K562 (cell line): ENCODE results near the gene INTS13. TPM values are rescaled to one million over a fixed set of nuclear protein-coding genes. Genes with fewer than 3 reads are reported as not detected.

Source experiments
- NFATC3 ChIP-seq: fragments of 450-650 bp; IDR thresholded peaks from 2 replicates; pipeline ENCODE4 v1.6.1; 2017; ENCODE audit warnings: mild to moderate bottlenecking
- NRF1 ChIP-seq, 2 experiments: fragments of 450-650 bp; IDR thresholded peaks in 1 of 2; conservative IDR thresholded peaks in 1 of 2; 2 replicates each; pipeline ENCODE4 v1.6.1; 2014; ENCODE audit warnings: mild to moderate bottlenecking in 2 of 2
- POLR2AphosphoS2 ChIP-seq: IDR thresholded peaks from 2 replicates; pipeline ENCODE4 v1.6.1; 2012; ENCODE audit warnings: low read length, improper control_type of control experiment
- SREBF2 ChIP-seq: sonication (generic); formaldehyde crosslinking; IDR thresholded peaks from 2 replicates; pipeline ENCODE4 v1.4.0; 2020; ENCODE audit warnings: mild to moderate bottlenecking, missing genetic modification reagents
- U2AF1 ChIP-seq: fragments of 200-400 bp; formaldehyde crosslinking; optimal IDR thresholded peaks from 2 replicates; pipeline ENCODE3; 2017; ENCODE audit warnings: mild to moderate bottlenecking, low read depth, low read length, moderate library complexity
- ZBED1 ChIP-seq: IDR thresholded peaks from 2 replicates; pipeline ENCODE4 v1.6.1; 2014
- polyA plus RNA-seq, 8 experiments: library from polyadenylated mRNA; depleted of rRNA in 4 of 8; stranded (reverse) in 5 of 8; unstranded in 3 of 8; fragments of >200 nt; fragmentation: Nextera tagmentation in 2 of 8; fragmentation: Illumina TruSeq in 1 of 8; extraction: Ambion mirVana in 2 of 8; extraction: Trizol in 1 of 8; gene quantifications; 2 replicates each; pipeline versions ENCODE4 v1.2.1 to v1.2.3, GENCODE V29; 2011 to 2014; ENCODE audit warnings: inconsistent platforms in 1 of 8, missing spikeins in 1 of 8
- total RNA-seq, 7 experiments: library from RNA; depleted of rRNA in 6 of 7; stranded (reverse); fragments of >200 nt in 6 of 7; fragmentation: Illumina TruSeq in 2 of 7; extraction: Trizol in 2 of 7; gene quantifications; 2 replicates each; pipeline versions ENCODE4 v1.2.1 to v1.2.3, GENCODE V29; 2011 to 2021; ENCODE audit warnings: low replicate concordance in 1 of 7
- TF ChIP-seq, protein P1 (sequence below): fragments of 450-650 bp; IDR thresholded peaks from 2 replicates; pipeline ENCODE4 v1.6.1; 2016; ENCODE audit warnings: mild to moderate bottlenecking, moderate library complexity
- TF ChIP-seq, protein P2 (sequence below): fragments of 200-800 bp; sonication (Bioruptor generic); IDR thresholded peaks from 2 replicates; pipeline ENCODE4 v1.6.1; 2016; ENCODE audit warnings: missing genetic modification characterization, missing compliant biosample characterization
- TF ChIP-seq, protein P3 (sequence below), 2 experiments: fragments of 450-650 bp in 1 of 2; sonication (generic) in 1 of 2; formaldehyde crosslinking in 1 of 2; IDR thresholded peaks in 1 of 2; conservative IDR thresholded peaks in 1 of 2; 2 replicates each; pipeline versions ENCODE4 v1.6.1 to v1.8.1; 2016 to 2023; ENCODE audit warnings: mild to moderate bottlenecking in 2 of 2, moderate library complexity in 2 of 2, inconsistent platforms in 1 of 2, missing genetic modification reagents in 1 of 2

INTS13 gene
- total and polyA plus RNA-seq, 9 of the 15 experiments (the other 6 are each of a cell fraction or from before 2014, with no cell fraction given), result 48.3 to 91.8 (median 78.1) TPM

DNA sequence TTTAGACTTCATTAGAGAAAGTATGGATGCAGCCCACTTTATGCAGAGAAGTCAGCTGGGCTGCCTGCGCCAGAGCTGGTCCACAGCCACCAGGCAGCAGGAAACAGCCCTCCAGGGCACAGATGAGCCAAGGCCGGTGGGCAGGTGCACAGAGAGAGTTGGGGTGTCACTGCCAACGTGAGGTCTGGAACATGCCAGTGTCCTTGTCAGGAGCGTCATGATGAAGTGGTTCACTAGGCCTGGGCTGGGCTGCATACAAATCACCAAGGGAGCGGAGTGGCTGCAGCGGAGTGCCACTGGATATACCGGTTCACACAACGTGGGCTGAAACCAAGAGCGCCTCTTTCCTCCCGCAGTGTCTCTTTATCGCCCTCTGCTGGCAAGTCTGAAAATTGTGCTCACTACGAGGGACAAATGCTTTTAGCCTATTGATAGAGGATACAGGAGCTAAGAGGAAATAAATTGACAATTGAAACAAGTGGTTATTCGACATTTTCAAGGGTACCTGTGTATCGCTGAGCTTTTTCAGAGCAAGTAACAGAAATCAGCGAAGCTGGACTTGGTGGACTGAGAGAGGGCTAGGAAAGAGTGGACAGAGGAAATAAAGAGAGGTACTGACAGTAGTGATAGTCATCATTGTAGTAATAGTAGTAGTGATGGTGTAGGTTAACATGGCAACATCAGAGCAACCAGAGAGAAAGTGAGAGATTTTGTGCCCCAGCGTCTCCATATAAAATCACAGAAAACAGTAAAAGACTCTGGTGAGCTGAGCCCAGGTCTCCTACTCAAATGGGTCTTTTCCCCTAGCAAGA is 52.8 kb downstream of the INTS13 start (continued):
- TF ChIP-seq, protein P1, sequence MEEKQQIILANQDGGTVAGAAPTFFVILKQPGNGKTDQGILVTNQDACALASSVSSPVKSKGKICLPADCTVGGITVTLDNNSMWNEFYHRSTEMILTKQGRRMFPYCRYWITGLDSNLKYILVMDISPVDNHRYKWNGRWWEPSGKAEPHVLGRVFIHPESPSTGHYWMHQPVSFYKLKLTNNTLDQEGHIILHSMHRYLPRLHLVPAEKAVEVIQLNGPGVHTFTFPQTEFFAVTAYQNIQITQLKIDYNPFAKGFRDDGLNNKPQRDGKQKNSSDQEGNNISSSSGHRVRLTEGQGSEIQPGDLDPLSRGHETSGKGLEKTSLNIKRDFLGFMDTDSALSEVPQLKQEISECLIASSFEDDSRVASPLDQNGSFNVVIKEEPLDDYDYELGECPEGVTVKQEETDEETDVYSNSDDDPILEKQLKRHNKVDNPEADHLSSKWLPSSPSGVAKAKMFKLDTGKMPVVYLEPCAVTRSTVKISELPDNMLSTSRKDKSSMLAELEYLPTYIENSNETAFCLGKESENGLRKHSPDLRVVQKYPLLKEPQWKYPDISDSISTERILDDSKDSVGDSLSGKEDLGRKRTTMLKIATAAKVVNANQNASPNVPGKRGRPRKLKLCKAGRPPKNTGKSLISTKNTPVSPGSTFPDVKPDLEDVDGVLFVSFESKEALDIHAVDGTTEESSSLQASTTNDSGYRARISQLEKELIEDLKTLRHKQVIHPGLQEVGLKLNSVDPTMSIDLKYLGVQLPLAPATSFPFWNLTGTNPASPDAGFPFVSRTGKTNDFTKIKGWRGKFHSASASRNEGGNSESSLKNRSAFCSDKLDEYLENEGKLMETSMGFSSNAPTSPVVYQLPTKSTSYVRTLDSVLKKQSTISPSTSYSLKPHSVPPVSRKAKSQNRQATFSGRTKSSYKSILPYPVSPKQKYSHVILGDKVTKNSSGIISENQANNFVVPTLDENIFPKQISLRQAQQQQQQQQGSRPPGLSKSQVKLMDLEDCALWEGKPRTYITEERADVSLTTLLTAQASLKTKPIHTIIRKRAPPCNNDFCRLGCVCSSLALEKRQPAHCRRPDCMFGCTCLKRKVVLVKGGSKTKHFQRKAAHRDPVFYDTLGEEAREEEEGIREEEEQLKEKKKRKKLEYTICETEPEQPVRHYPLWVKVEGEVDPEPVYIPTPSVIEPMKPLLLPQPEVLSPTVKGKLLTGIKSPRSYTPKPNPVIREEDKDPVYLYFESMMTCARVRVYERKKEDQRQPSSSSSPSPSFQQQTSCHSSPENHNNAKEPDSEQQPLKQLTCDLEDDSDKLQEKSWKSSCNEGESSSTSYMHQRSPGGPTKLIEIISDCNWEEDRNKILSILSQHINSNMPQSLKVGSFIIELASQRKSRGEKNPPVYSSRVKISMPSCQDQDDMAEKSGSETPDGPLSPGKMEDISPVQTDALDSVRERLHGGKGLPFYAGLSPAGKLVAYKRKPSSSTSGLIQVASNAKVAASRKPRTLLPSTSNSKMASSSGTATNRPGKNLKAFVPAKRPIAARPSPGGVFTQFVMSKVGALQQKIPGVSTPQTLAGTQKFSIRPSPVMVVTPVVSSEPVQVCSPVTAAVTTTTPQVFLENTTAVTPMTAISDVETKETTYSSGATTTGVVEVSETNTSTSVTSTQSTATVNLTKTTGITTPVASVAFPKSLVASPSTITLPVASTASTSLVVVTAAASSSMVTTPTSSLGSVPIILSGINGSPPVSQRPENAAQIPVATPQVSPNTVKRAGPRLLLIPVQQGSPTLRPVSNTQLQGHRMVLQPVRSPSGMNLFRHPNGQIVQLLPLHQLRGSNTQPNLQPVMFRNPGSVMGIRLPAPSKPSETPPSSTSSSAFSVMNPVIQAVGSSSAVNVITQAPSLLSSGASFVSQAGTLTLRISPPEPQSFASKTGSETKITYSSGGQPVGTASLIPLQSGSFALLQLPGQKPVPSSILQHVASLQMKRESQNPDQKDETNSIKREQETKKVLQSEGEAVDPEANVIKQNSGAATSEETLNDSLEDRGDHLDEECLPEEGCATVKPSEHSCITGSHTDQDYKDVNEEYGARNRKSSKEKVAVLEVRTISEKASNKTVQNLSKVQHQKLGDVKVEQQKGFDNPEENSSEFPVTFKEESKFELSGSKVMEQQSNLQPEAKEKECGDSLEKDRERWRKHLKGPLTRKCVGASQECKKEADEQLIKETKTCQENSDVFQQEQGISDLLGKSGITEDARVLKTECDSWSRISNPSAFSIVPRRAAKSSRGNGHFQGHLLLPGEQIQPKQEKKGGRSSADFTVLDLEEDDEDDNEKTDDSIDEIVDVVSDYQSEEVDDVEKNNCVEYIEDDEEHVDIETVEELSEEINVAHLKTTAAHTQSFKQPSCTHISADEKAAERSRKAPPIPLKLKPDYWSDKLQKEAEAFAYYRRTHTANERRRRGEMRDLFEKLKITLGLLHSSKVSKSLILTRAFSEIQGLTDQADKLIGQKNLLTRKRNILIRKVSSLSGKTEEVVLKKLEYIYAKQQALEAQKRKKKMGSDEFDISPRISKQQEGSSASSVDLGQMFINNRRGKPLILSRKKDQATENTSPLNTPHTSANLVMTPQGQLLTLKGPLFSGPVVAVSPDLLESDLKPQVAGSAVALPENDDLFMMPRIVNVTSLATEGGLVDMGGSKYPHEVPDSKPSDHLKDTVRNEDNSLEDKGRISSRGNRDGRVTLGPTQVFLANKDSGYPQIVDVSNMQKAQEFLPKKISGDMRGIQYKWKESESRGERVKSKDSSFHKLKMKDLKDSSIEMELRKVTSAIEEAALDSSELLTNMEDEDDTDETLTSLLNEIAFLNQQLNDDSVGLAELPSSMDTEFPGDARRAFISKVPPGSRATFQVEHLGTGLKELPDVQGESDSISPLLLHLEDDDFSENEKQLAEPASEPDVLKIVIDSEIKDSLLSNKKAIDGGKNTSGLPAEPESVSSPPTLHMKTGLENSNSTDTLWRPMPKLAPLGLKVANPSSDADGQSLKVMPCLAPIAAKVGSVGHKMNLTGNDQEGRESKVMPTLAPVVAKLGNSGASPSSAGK, result no peak
- TF ChIP-seq NFATC3 (no peak), ZBED1 (no peak), POLR2AphosphoS2 (no peak), SREBF2 (CRISPR knock-in tag) (no peak), U2AF1 (no peak), NRF1 (conservative IDR thresholded peaks at IDR 0.05 in 1 of 2, IDR thresholded peaks at IDR 0.05 in 1 of 2) (0 out of 4 replicates have a peak, but pooled peaks of 1 of the 2 experiments have one; percentile 15)
- TF ChIP-seq, protein P2, sequence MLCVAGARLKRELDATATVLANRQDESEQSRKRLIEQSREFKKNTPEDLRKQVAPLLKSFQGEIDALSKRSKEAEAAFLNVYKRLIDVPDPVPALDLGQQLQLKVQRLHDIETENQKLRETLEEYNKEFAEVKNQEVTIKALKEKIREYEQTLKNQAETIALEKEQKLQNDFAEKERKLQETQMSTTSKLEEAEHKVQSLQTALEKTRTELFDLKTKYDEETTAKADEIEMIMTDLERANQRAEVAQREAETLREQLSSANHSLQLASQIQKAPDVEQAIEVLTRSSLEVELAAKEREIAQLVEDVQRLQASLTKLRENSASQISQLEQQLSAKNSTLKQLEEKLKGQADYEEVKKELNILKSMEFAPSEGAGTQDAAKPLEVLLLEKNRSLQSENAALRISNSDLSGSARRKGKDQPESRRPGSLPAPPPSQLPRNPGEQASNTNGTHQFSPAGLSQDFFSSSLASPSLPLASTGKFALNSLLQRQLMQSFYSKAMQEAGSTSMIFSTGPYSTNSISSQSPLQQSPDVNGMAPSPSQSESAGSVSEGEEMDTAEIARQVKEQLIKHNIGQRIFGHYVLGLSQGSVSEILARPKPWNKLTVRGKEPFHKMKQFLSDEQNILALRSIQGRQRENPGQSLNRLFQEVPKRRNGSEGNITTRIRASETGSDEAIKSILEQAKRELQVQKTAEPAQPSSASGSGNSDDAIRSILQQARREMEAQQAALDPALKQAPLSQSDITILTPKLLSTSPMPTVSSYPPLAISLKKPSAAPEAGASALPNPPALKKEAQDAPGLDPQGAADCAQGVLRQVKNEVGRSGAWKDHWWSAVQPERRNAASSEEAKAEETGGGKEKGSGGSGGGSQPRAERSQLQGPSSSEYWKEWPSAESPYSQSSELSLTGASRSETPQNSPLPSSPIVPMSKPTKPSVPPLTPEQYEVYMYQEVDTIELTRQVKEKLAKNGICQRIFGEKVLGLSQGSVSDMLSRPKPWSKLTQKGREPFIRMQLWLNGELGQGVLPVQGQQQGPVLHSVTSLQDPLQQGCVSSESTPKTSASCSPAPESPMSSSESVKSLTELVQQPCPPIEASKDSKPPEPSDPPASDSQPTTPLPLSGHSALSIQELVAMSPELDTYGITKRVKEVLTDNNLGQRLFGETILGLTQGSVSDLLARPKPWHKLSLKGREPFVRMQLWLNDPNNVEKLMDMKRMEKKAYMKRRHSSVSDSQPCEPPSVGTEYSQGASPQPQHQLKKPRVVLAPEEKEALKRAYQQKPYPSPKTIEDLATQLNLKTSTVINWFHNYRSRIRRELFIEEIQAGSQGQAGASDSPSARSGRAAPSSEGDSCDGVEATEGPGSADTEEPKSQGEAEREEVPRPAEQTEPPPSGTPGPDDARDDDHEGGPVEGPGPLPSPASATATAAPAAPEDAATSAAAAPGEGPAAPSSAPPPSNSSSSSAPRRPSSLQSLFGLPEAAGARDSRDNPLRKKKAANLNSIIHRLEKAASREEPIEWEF (CRISPR knock-in tag), result no peak
- TF ChIP-seq, protein P3, sequence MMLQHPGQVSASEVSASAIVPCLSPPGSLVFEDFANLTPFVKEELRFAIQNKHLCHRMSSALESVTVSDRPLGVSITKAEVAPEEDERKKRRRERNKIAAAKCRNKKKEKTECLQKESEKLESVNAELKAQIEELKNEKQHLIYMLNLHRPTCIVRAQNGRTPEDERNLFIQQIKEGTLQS (IDR thresholded peaks at IDR 0.05), result no peak
- TF ChIP-seq, protein P3 (CRISPR knock-in tag; conservative IDR thresholded peaks at IDR 0.05), result no peak
- TF ChIP-seq, all 486 proteins: peak for 14
